GM23338 (cell line): Measurements from ENCODE around the gene QSOX1. TPM values are rescaled to one million over a fixed set of nuclear protein-coding genes. Genes with fewer than 3 reads are reported as not detected.
A peak's percentile ranks its signal among the peaks of the same experiment; 100 is the strongest.

ENCODE experiments used
- ATAC-seq: fragments of 200-7000 bp; cut with Tn5 transposase; 3 replicates; pipeline ENCODE4 v1.9.1; 2020
- DNase-seq: peaks from one replicate; pipeline ENCODE4 v3.0.0-alpha.2; 2015; ENCODE audit warnings: low spot score
- H2AFZ ChIP-seq: fragments of 200-600 bp; sonication (generic); 2 replicates; pipeline ENCODE4 v1.8.0; 2016; ENCODE audit warnings: antibody characterized with exemption, mild to moderate bottlenecking, moderate library complexity
- H3F3A ChIP-seq: fragments of 200-600 bp; sonication (generic); replicated peaks from 2 replicates; pipeline ENCODE4 v1.8.0; 2017; ENCODE audit warnings: antibody characterized with exemption, mixed run types, low read depth
- H3K27ac ChIP-seq: fragments of 200-600 bp; sonication (generic); 2 replicates; pipeline ENCODE4 v1.6.1; 2016; ENCODE audit warnings: low read depth
- H3K27me3 ChIP-seq: fragments of 200-600 bp; sonication (generic); 2 replicates; pipeline ENCODE4 v1.8.0; 2016; ENCODE audit warnings: mild to moderate bottlenecking, mixed run types, moderate library complexity; ENCODE audit not compliant: insufficient read depth
- H3K36me3 ChIP-seq: fragments of 200-600 bp; sonication (generic); 2 replicates; pipeline ENCODE4 v1.8.0; 2016; ENCODE audit warnings: mild to moderate bottlenecking; ENCODE audit not compliant: insufficient read depth
- H3K4me1 ChIP-seq: fragments of 200-600 bp; sonication (generic); 2 replicates; pipeline ENCODE4 v1.8.0; 2016; ENCODE audit warnings: mild to moderate bottlenecking, moderate library complexity; ENCODE audit not compliant: insufficient read depth
- H3K4me2 ChIP-seq: fragments of 200-600 bp; sonication (generic); 2 replicates; pipeline ENCODE4 v1.7.1; 2017; ENCODE audit warnings: mixed run types
- H3K4me3 ChIP-seq: fragments of 200-600 bp; sonication (generic); 2 replicates; pipeline ENCODE4 v1.6.1; 2016; ENCODE audit warnings: mixed run types
- H3K79me2 ChIP-seq: fragments of 200-600 bp; sonication (generic); replicated peaks from 2 replicates; pipeline ENCODE4 v1.8.0; 2017; ENCODE audit warnings: mild to moderate bottlenecking; ENCODE audit not compliant: insufficient read depth
- H3K9me2 ChIP-seq: fragments of 200-600 bp; sonication (generic); 2 replicates; pipeline ENCODE4 v1.8.0; 2017; ENCODE audit not compliant: insufficient read depth
- H4K20me1 ChIP-seq: fragments of 200-600 bp; sonication (generic); replicated peaks from 2 replicates; pipeline ENCODE4 v1.8.0; 2017; ENCODE audit warnings: mild to moderate bottlenecking; ENCODE audit not compliant: insufficient read depth
- H3K27ac Mint-ChIP-seq: 2 replicates; pipeline ENCODE4 v1.8.0; 2020; ENCODE audit warnings: inconsistent platforms, mild to moderate bottlenecking, moderate library complexity, mixed read lengths
- H3K27me3 Mint-ChIP-seq: 3 replicates; pipeline ENCODE4 v1.8.0; 2022; ENCODE audit warnings: low read depth, mild to moderate bottlenecking, moderate library complexity, mixed read lengths, inconsistent platforms; ENCODE audit not compliant: insufficient read depth, poor library complexity
- H3K36me3 Mint-ChIP-seq: 3 replicates; pipeline ENCODE4 v1.8.0; 2021; ENCODE audit warnings: low read depth, mild to moderate bottlenecking, inconsistent platforms, moderate library complexity, mixed read lengths
- H3K4me1 Mint-ChIP-seq: 3 replicates; pipeline ENCODE4 v1.8.0; 2020; ENCODE audit warnings: mild to moderate bottlenecking, inconsistent platforms, mixed read lengths
- H3K4me3 Mint-ChIP-seq: 3 replicates; pipeline ENCODE4 v1.8.0; 2021; ENCODE audit warnings: moderate library complexity, mild to moderate bottlenecking, inconsistent platforms, mixed read lengths
- H3K9me3 Mint-ChIP-seq: 3 replicates; pipeline ENCODE4 v1.8.0; 2020; ENCODE audit warnings: moderate library complexity, mild to moderate bottlenecking, inconsistent platforms, mixed read lengths
- CREB1 ChIP-seq: fragments of 250-450 bp; sonication (Bioruptor Pico); IDR thresholded peaks from 2 replicates; pipeline ENCODE4 v1.5.0; 2020; ENCODE audit warnings: low read depth, mild to moderate bottlenecking, moderate library complexity
- CTCF ChIP-seq, 2 experiments: fragments of 200-600 bp in 1 of 2; sonication (generic) in 1 of 2; conservative IDR thresholded peaks; 2 replicates each; pipeline versions ENCODE4 v1.5.1 to v1.6.1; 2016 to 2017; ENCODE audit warnings: antibody characterized with exemption in 2 of 2, low read depth in 2 of 2, mild to moderate bottlenecking in 2 of 2, moderate library complexity in 1 of 2
- EZH2 ChIP-seq: fragments of 200-600 bp; sonication (generic); IDR thresholded peaks from one replicate; pipeline ENCODE4 v1.8.0; 2017; ENCODE audit warnings: antibody characterized with exemption, mild to moderate bottlenecking, low read depth; ENCODE audit not compliant: unreplicated experiment
- EZH2phosphoT487 ChIP-seq: fragments of 200-600 bp; sonication (generic); IDR thresholded peaks from one replicate; pipeline ENCODE4 v1.8.1; 2018; ENCODE audit warnings: antibody characterized with exemption; ENCODE audit not compliant: unreplicated experiment
- JUNB ChIP-seq: IDR thresholded peaks from one replicate; pipeline ENCODE4 v1.6.1; 2016; ENCODE audit warnings: antibody characterized with exemption; ENCODE audit not compliant: unreplicated experiment
- NANOG ChIP-seq: IDR thresholded peaks from 2 replicates; pipeline ENCODE4 v1.6.1; 2016; ENCODE audit warnings: antibody characterized with exemption, borderline replicate concordance
- POLR2AphosphoS5 ChIP-seq: IDR thresholded peaks from 2 replicates; pipeline ENCODE4 v1.6.1; 2016; ENCODE audit warnings: antibody characterized with exemption, low read depth
- STAT1 ChIP-seq: IDR thresholded peaks from one replicate; pipeline ENCODE4 v1.6.1; 2016; ENCODE audit warnings: antibody characterized with exemption; ENCODE audit not compliant: unreplicated experiment
- ZNF114 ChIP-seq: fragments of 250-450 bp; sonication (Bioruptor Pico); IDR thresholded peaks from 2 replicates; pipeline ENCODE4 v1.5.0; 2020; ENCODE audit warnings: mild to moderate bottlenecking, moderate library complexity
- ZNF331 ChIP-seq: fragments of 250-450 bp; sonication (Bioruptor Pico); IDR thresholded peaks from 2 replicates; pipeline ENCODE4 v1.5.0; 2020; ENCODE audit warnings: low read depth, mild to moderate bottlenecking, moderate library complexity
- polyA plus RNA-seq: library from polyadenylated mRNA; unstranded; fragments of >200 nt; fragmentation: Nextera tagmentation; extraction: Ambion mirVana; gene quantifications from 2 replicates; pipeline ENCODE4 v1.2.1, GENCODE V29; 2016
- total RNA-seq: library from RNA; depleted of rRNA; stranded (reverse); fragments of >200 nt; shearing (Covaris generic); gene quantifications from 2 replicates; pipeline ENCODE4 v1.2.3, GENCODE V29; 2014
- TF ChIP-seq, protein P1 (sequence below): fragments of 250-450 bp; sonication (Bioruptor Pico); IDR thresholded peaks from 2 replicates; pipeline ENCODE4 v1.5.0; 2020; ENCODE audit warnings: mild to moderate bottlenecking, moderate library complexity
- TF ChIP-seq, protein P2 (sequence below): IDR thresholded peaks from one replicate; pipeline ENCODE4 v1.6.1; 2018; ENCODE audit warnings: antibody characterized with exemption; ENCODE audit not compliant: unreplicated experiment
- TF ChIP-seq, protein P3 (sequence below): IDR thresholded peaks from 2 replicates; pipeline ENCODE4 v1.6.1; 2016; ENCODE audit warnings: antibody characterized with exemption

QSOX1 gene
- total and polyA plus RNA-seq, 2 experiments from 2014 or later: 47.8 to 119 TPM

- TF ChIP-seq, protein P1, sequence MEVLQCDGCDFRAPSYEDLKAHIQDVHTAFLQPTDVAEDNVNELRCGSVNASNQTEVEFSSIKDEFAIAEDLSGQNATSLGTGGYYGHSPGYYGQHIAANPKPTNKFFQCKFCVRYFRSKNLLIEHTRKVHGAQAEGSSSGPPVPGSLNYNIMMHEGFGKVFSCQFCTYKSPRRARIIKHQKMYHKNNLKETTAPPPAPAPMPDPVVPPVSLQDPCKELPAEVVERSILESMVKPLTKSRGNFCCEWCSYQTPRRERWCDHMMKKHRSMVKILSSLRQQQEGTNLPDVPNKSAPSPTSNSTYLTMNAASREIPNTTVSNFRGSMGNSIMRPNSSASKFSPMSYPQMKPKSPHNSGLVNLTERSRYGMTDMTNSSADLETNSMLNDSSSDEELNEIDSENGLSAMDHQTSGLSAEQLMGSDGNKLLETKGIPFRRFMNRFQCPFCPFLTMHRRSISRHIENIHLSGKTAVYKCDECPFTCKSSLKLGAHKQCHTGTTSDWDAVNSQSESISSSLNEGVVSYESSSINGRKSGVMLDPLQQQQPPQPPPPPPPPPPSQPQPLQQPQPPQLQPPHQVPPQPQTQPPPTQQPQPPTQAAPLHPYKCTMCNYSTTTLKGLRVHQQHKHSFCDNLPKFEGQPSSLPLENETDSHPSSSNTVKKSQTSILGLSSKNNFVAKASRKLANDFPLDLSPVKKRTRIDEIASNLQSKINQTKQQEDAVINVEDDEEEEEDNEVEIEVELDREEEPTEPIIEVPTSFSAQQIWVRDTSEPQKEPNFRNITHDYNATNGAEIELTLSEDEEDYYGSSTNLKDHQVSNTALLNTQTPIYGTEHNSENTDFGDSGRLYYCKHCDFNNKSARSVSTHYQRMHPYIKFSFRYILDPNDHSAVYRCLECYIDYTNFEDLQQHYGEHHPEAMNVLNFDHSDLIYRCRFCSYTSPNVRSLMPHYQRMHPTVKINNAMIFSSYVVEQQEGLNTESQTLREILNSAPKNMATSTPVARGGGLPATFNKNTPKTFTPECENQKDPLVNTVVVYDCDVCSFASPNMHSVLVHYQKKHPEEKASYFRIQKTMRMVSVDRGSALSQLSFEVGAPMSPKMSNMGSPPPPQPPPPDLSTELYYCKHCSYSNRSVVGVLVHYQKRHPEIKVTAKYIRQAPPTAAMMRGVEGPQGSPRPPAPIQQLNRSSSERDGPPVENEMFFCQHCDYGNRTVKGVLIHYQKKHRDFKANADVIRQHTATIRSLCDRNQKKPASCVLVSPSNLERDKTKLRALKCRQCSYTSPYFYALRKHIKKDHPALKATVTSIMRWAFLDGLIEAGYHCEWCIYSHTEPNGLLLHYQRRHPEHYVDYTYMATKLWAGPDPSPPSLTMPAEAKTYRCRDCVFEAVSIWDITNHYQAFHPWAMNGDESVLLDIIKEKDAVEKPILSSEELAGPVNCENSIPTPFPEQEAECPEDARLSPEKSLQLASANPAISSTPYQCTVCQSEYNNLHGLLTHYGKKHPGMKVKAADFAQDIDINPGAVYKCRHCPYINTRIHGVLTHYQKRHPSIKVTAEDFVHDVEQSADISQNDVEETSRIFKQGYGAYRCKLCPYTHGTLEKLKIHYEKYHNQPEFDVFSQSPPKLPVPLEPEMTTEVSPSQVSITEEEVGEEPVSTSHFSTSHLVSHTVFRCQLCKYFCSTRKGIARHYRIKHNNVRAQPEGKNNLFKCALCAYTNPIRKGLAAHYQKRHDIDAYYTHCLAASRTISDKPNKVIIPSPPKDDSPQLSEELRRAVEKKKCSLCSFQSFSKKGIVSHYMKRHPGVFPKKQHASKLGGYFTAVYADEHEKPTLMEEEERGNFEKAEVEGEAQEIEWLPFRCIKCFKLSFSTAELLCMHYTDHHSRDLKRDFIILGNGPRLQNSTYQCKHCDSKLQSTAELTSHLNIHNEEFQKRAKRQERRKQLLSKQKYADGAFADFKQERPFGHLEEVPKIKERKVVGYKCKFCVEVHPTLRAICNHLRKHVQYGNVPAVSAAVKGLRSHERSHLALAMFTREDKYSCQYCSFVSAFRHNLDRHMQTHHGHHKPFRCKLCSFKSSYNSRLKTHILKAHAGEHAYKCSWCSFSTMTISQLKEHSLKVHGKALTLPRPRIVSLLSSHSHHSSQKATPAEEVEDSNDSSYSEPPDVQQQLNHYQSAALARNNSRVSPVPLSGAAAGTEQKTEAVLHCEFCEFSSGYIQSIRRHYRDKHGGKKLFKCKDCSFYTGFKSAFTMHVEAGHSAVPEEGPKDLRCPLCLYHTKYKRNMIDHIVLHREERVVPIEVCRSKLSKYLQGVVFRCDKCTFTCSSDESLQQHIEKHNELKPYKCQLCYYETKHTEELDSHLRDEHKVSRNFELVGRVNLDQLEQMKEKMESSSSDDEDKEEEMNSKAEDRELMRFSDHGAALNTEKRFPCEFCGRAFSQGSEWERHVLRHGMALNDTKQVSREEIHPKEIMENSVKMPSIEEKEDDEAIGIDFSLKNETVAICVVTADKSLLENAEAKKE (CRISPR knock-in tag): no peak
- TF ChIP-seq STAT1 (no peak), EZH2 (no peak), CTCF (conservative IDR thresholded peaks at IDR 0.05; ENCODE audit: low read depth in 2 of 2) (no peak), NANOG (no peak), ZNF114 (CRISPR knock-in tag) (no peak), POLR2AphosphoS5 (no peak), CREB1 (no peak), ZNF331 (CRISPR knock-in tag) (no peak), JUNB (no peak), EZH2phosphoT487 (no peak)
- TF ChIP-seq, protein P2, sequence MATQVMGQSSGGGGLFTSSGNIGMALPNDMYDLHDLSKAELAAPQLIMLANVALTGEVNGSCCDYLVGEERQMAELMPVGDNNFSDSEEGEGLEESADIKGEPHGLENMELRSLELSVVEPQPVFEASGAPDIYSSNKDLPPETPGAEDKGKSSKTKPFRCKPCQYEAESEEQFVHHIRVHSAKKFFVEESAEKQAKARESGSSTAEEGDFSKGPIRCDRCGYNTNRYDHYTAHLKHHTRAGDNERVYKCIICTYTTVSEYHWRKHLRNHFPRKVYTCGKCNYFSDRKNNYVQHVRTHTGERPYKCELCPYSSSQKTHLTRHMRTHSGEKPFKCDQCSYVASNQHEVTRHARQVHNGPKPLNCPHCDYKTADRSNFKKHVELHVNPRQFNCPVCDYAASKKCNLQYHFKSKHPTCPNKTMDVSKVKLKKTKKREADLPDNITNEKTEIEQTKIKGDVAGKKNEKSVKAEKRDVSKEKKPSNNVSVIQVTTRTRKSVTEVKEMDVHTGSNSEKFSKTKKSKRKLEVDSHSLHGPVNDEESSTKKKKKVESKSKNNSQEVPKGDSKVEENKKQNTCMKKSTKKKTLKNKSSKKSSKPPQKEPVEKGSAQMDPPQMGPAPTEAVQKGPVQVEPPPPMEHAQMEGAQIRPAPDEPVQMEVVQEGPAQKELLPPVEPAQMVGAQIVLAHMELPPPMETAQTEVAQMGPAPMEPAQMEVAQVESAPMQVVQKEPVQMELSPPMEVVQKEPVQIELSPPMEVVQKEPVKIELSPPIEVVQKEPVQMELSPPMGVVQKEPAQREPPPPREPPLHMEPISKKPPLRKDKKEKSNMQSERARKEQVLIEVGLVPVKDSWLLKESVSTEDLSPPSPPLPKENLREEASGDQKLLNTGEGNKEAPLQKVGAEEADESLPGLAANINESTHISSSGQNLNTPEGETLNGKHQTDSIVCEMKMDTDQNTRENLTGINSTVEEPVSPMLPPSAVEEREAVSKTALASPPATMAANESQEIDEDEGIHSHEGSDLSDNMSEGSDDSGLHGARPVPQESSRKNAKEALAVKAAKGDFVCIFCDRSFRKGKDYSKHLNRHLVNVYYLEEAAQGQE: no peak
- TF ChIP-seq, protein P3, sequence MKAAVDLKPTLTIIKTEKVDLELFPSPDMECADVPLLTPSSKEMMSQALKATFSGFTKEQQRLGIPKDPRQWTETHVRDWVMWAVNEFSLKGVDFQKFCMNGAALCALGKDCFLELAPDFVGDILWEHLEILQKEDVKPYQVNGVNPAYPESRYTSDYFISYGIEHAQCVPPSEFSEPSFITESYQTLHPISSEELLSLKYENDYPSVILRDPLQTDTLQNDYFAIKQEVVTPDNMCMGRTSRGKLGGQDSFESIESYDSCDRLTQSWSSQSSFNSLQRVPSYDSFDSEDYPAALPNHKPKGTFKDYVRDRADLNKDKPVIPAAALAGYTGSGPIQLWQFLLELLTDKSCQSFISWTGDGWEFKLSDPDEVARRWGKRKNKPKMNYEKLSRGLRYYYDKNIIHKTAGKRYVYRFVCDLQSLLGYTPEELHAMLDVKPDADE: no peak
- no peaks in the 10 kb centered on the region; the same call in 1 of the 2 replicates for H3K9me2 ChIP-seq
- peak overlapping the region; percentile 59; the same call in 1 of the 2 replicates for H3K4me2 ChIP-seq
- ATAC-seq (peak; percentile 17; the same call in 1 of the 3 replicates), DNase-seq (no peak)
- H4K20me1 ChIP-seq: peaks cover 56% of the 10 kb centered on the region
- H3K36me3 Mint-ChIP-seq: peaks cover 3% of the 10 kb centered on the region; the same call in 2 of the 3 replicates
- no peaks in the 10 kb centered on the region for H3K9me3 Mint-ChIP-seq
- H3K4me1 Mint-ChIP-seq: peaks cover 44% of the 10 kb centered on the region
- H3K27me3 Mint-ChIP-seq: peaks cover 5% of the 10 kb centered on the region
- H3K27ac ChIP-seq: no peak overlapping the region
- H3K27me3 ChIP-seq: peaks cover 14% of the 10 kb centered on the region
- no peaks in the 10 kb centered on the region for H3K36me3 ChIP-seq
- peaks cover 66% of the 10 kb centered on the region for H3K79me2 ChIP-seq
- no peak overlapping the region for H3K27ac Mint-ChIP-seq
- no peak overlapping the region for H3K4me3 Mint-ChIP-seq
- no peaks in the 10 kb centered on the region; the same call in 1 of the 2 replicates for H3F3A ChIP-seq
- H2AFZ ChIP-seq: no peak overlapping the region
- peaks cover 46% of the 10 kb centered on the region for H3K4me1 ChIP-seq
- no peak overlapping the region for H3K4me3 ChIP-seq
These were observed 5.7 kb downstream of the QSOX1 start for GRCh38 chr1:180160357-180160756.
